Panc1 (cell line): ENCODE measurements around the gene WFIKKN2. TPM values are rescaled to one million over a fixed set of nuclear protein-coding genes. Genes with fewer than 3 reads are reported as not detected.
A peak's percentile ranks its signal among the peaks of the same experiment; 100 is the strongest.

Experiments
- ATAC-seq: fragments of 200-7000 bp; cut with Tn5 transposase; 2 replicates; pipeline ENCODE4 v1.9.1; 2020; ENCODE audit warnings: mild to moderate bottlenecking, moderate library complexity
- BruUV-seq: library from RNA; stranded (reverse); fragments of 400-500 nt; replicated peaks from 2 replicates; lab custom pipeline; 2021; lab: Mats Ljungman, UMichigan
- CTCF ChIA-PET: fragments of 300-600 bp; sonication (Branson Sonifier 250); formaldehyde crosslinking; loops from one replicate; lab custom pipeline; 2022; ENCODE audit warnings: antibody characterized with exemption; lab: Charles Lee
- POLR2A ChIA-PET: fragments of 300-600 bp; sonication (Branson Sonifier 250); formaldehyde crosslinking; loops from one replicate; lab custom pipeline; 2022; ENCODE audit warnings: antibody characterized with exemption; lab: Charles Lee
- DNase-seq: peaks from one replicate; pipeline ENCODE4 v3.0.0-alpha.2; 2010; ENCODE audit warnings: low read depth, low spot score
- H3K27ac ChIP-seq: 2 replicates; pipeline ENCODE4 v1.5.1; 2011; ENCODE audit warnings: mild to moderate bottlenecking, low read length, inconsistent platforms
- H3K27me3 ChIP-seq: fragments of 200-500 bp; sonication (Bioruptor generic); 2 replicates; pipeline ENCODE4 v1.6.0; 2014; ENCODE audit warnings: low read length, inconsistent platforms; ENCODE audit not compliant: control insufficient read depth, insufficient read depth
- H3K36me3 ChIP-seq: fragments of 200-500 bp; sonication (Bioruptor generic); 2 replicates; pipeline ENCODE4 v1.5.1; 2014; ENCODE audit warnings: inconsistent platforms, mild to moderate bottlenecking, low read length, moderate library complexity; ENCODE audit not compliant: control insufficient read depth, insufficient read depth
- H3K4me1 ChIP-seq: 2 replicates; pipeline ENCODE4 v1.5.1; 2011; ENCODE audit warnings: inconsistent platforms, mild to moderate bottlenecking, low read length, moderate library complexity; ENCODE audit not compliant: control insufficient read depth, insufficient read depth
- H3K4me3 ChIP-seq, 2 experiments: 2 replicates each; pipeline ENCODE4 v1.5.1; 2011 to 2012; ENCODE audit warnings: low read depth in 2 of 2, low read length in 2 of 2, mild to moderate bottlenecking in 2 of 2, inconsistent platforms in 1 of 2, moderate library complexity in 1 of 2
- H3K9me3 ChIP-seq: fragments of 200-500 bp; sonication (Bioruptor generic); 2 replicates; pipeline ENCODE4 v1.5.1; 2014; ENCODE audit warnings: low read depth, mild to moderate bottlenecking, inconsistent platforms, low read length, moderate library complexity; ENCODE audit not compliant: control insufficient read depth, insufficient read depth
- CTCF ChIP-seq: fragments of 450-650 bp; IDR thresholded peaks from 2 replicates; pipeline ENCODE4 v1.5.1; 2017; ENCODE audit warnings: mild to moderate bottlenecking
- POLR2AphosphoS5 ChIP-seq: IDR thresholded peaks from 2 replicates; pipeline ENCODE4 v1.6.1; 2012; ENCODE audit warnings: mild to moderate bottlenecking, low read depth, low read length, moderate library complexity
- REST ChIP-seq, 2 experiments: IDR thresholded peaks; 2 replicates each; pipeline ENCODE4 v1.6.1; 2011 to 2012; ENCODE audit warnings: low read depth in 2 of 2, control low read depth in 1 of 2, low read length in 1 of 2, mild to moderate bottlenecking in 1 of 2, moderate library complexity in 1 of 2; ENCODE audit not compliant: insufficient read depth in 1 of 2
- SIN3A ChIP-seq: IDR thresholded peaks from 2 replicates; pipeline ENCODE4 v1.6.1; 2012; ENCODE audit warnings: low read depth, mild to moderate bottlenecking, low read length, moderate library complexity, borderline replicate concordance; ENCODE audit not compliant: insufficient read depth
- TCF7L2 ChIP-seq: IDR thresholded peaks from 2 replicates; pipeline ENCODE4 v1.6.1; 2011; ENCODE audit warnings: mild to moderate bottlenecking, low read depth, low read length, inconsistent platforms
- in situ Hi-C: cut with HindIII; loops from 2 replicates; pipeline ENCODE4 v1.10.0; 2016; ENCODE audit warnings: low sequenced_read_pairs, low pct_unique_long_range_greater_than_20kb
- intact Hi-C: fragments of 100-400 bp; cut with micrococcal nuclease; formaldehyde crosslinking; loops from one replicate; pipeline ENCODE4 v1.10.0; 2022; ENCODE audit not compliant: unreplicated experiment
- total RNA-seq: library from RNA; stranded (reverse); gene quantifications from one replicate; pipeline ENCODE4 v1.2.1, GENCODE V29; 2021; ENCODE audit not compliant: unreplicated experiment

WFIKKN2 gene
- total RNA-seq, 1 experiment from 2014 or later = 0.05 TPM

- Histone ChIP-seq H3K27me3 (peaks cover 2% of the 10 kb centered on the region), H3K4me1 (no peaks in the 10 kb centered on the region), H3K9me3 (no peaks in the 10 kb centered on the region), H3K4me3 (peak overlapping the region; percentile 17 to 28), H3K27ac (no peak overlapping the region), H3K36me3 (no peaks in the 10 kb centered on the region)
- TF ChIP-seq SIN3A = no peak
- no peak for TF ChIP-seq REST (IDR thresholded peaks at IDR 0.05; ENCODE audit: insufficient read depth in 1 of 2, low read depth in 2 of 2, low read length in 1 of 2)
- no peak for TF ChIP-seq TCF7L2
- TF ChIP-seq CTCF = peak; percentile 97
- ATAC-seq = peak; percentile 73
- intact Hi-C loops (no loop called here), in situ Hi-C loops (no loop called here)
- peak; percentile 7 for DNase-seq
- POLR2A ChIA-PET = no interaction called here
- BruUV-seq = no TSS peak
- CTCF ChIA-PET = interaction anchor here (0.6 to 1.8 kb wide), 4 partner anchors 13 to 200 kb away, joined by 3 to 6 read pairs (median 4); partner anchors contain the start of gene WFIKKN2
Measured at GRCh38 chr17:50816771-50817751, 18.3 kb upstream of the WFIKKN2 start.

GRCh38 chr17:50817838-50818237 lies 17.5 kb upstream of the WFIKKN2 start:
- Histone ChIP-seq H3K36me3 (no peaks in the 10 kb centered on the region), H3K4me1 (no peaks in the 10 kb centered on the region), H3K27ac (no peak overlapping the region), H3K4me3 (no peak overlapping the region), H3K27me3 (peaks cover 2% of the 10 kb centered on the region), H3K9me3 (peaks cover 5% of the 10 kb centered on the region; the same call in 1 of the 2 replicates)
- ATAC-seq (peak; percentile 68; the same call in 1 of the 2 replicates), DNase-seq (no peak)
- POLR2A ChIA-PET = no interaction called here
- CTCF ChIA-PET = no interaction called here
- no TSS peak for BruUV-seq
- TF ChIP-seq REST (IDR thresholded peaks at IDR 0.05; ENCODE audit: insufficient read depth in 1 of 2, low read depth in 2 of 2, low read length in 1 of 2) = no peak
- no peak for TF ChIP-seq TCF7L2
- no peak for TF ChIP-seq CTCF
- TF ChIP-seq POLR2AphosphoS5 = no peak
- no peak for TF ChIP-seq SIN3A
- in situ Hi-C loops (no loop called here), intact Hi-C loops (no loop called here)
